ENCODE measurements around the gene TAS2R46. TPM values are rescaled to one million over a fixed set of nuclear protein-coding genes. Genes with fewer than 3 reads are reported as not detected.

Gene TAS2R46
- total and polyA plus RNA-seq, 2 experiments from 2014 or later = 0.45 to 5.0 TPM

DNA sequence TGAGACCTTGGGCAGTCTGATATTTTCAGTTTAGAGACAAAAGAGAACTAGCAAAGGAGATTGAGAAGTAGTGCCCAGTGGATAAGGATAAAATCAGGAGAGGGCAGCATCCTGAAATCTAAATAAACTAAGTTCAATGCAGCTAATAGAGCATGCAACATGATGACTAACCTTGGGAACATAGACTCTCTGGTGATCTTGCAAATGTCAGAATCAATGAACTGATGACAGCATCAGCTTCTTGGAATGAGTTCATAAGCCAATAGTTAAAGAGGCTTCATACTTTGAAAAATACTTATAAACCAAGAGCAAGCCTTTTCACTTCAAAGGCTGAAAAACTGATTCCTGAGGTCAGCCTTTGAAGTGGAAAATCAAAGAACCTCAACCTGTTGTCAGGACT, 47.9 kb downstream of the TAS2R46 start (continued):
- no peak for TF ChIP-seq POLR2AphosphoS5 (IDR thresholded peaks at IDR 0.05; ENCODE audit: low read depth)
- no peak for TF ChIP-seq EZH2phosphoT487 (IDR thresholded peaks at IDR 0.05; ENCODE audit: unreplicated experiment)
- TF ChIP-seq, protein P1, sequence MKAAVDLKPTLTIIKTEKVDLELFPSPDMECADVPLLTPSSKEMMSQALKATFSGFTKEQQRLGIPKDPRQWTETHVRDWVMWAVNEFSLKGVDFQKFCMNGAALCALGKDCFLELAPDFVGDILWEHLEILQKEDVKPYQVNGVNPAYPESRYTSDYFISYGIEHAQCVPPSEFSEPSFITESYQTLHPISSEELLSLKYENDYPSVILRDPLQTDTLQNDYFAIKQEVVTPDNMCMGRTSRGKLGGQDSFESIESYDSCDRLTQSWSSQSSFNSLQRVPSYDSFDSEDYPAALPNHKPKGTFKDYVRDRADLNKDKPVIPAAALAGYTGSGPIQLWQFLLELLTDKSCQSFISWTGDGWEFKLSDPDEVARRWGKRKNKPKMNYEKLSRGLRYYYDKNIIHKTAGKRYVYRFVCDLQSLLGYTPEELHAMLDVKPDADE (IDR thresholded peaks at IDR 0.05) = no peak
- no peak for TF ChIP-seq STAT1 (IDR thresholded peaks at IDR 0.05; ENCODE audit: unreplicated experiment)
- no peak for TF ChIP-seq JUNB (IDR thresholded peaks at IDR 0.05; ENCODE audit: unreplicated experiment)
- no peak for TF ChIP-seq EZH2 (IDR thresholded peaks at IDR 0.05; ENCODE audit: low read depth, unreplicated experiment)
- no peak for TF ChIP-seq CREB1 (CRISPR knock-in tag; IDR thresholded peaks at IDR 0.05; ENCODE audit: low read depth)
- TF ChIP-seq, protein P2, sequence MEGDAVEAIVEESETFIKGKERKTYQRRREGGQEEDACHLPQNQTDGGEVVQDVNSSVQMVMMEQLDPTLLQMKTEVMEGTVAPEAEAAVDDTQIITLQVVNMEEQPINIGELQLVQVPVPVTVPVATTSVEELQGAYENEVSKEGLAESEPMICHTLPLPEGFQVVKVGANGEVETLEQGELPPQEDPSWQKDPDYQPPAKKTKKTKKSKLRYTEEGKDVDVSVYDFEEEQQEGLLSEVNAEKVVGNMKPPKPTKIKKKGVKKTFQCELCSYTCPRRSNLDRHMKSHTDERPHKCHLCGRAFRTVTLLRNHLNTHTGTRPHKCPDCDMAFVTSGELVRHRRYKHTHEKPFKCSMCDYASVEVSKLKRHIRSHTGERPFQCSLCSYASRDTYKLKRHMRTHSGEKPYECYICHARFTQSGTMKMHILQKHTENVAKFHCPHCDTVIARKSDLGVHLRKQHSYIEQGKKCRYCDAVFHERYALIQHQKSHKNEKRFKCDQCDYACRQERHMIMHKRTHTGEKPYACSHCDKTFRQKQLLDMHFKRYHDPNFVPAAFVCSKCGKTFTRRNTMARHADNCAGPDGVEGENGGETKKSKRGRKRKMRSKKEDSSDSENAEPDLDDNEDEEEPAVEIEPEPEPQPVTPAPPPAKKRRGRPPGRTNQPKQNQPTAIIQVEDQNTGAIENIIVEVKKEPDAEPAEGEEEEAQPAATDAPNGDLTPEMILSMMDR (conservative IDR thresholded peaks at IDR 0.05; ENCODE audit: low read depth in 2 of 2) = no peak
- no peak for TF ChIP-seq NANOG (IDR thresholded peaks at IDR 0.05; ENCODE audit: borderline replicate concordance)

Small RNAs within 50 kb of the gene (small RNA-seq; reads per million reads assigned to genes)
- not detected for gene AC018630.1 (ENCODE audit: low replicate concordance)

Other genes with a start within 250 kb of the TAS2R46 start
- 1.1 and 3.6 TPM in 2 replicates for gene TAS2R10, start 235.9 kb downstream of the TAS2R46 start, total RNA-seq (2014; rRNA removed; shearing (Covaris generic))
- 0.57 and 0.66 TPM in 2 replicates for gene TAS2R10, start 235.9 kb downstream of the TAS2R46 start, polyA plus RNA-seq (2016; fragmentation: Nextera tagmentation; extraction: Ambion mirVana)
- gene PRR4, start 212.8 kb downstream of the TAS2R46 start, total RNA-seq (2014; rRNA removed; shearing (Covaris generic)) = 2.1 TPM in 2 replicates
- 4.1 and 7.9 TPM in 2 replicates for gene PRR4, start 212.8 kb downstream of the TAS2R46 start, polyA plus RNA-seq (2016; fragmentation: Nextera tagmentation; extraction: Ambion mirVana)
- gene PRH1, start 178.0 kb downstream of the TAS2R46 start, total RNA-seq (2014; rRNA removed; shearing (Covaris generic)) = 8.3 and 19.0 TPM in 2 replicates
- gene PRH1, start 178.0 kb downstream of the TAS2R46 start, polyA plus RNA-seq (2016; fragmentation: Nextera tagmentation; extraction: Ambion mirVana) = 34.2 and 42.9 TPM in 2 replicates
- 3.6 and 6.1 TPM in 2 replicates for gene TAS2R13, start 152.7 kb downstream of the TAS2R46 start, total RNA-seq (2014; rRNA removed; shearing (Covaris generic))
- gene TAS2R13, start 152.7 kb downstream of the TAS2R46 start, polyA plus RNA-seq (2016; fragmentation: Nextera tagmentation; extraction: Ambion mirVana) = not detected in 2 replicates
- gene PRH2, start 133.1 kb downstream of the TAS2R46 start, total RNA-seq (2014; rRNA removed; shearing (Covaris generic)) = 0.69 TPM in 1 of 2 replicates, not detected in the other
- 0.36 TPM in 1 of 2 replicates, not detected in the other for gene PRH2, start 133.1 kb downstream of the TAS2R46 start, polyA plus RNA-seq (2016; fragmentation: Nextera tagmentation; extraction: Ambion mirVana)
- 4.9 and 5.9 TPM in 2 replicates for gene TAS2R14, start 123.0 kb downstream of the TAS2R46 start, total RNA-seq (2014; rRNA removed; shearing (Covaris generic))
- gene TAS2R14, start 123.0 kb downstream of the TAS2R46 start, polyA plus RNA-seq (2016; fragmentation: Nextera tagmentation; extraction: Ambion mirVana) = 1.1 and 2.6 TPM in 2 replicates
- 3.4 and 5.7 TPM in 2 replicates for gene TAS2R50, start 75.4 kb downstream of the TAS2R46 start, total RNA-seq (2014; rRNA removed; shearing (Covaris generic))
- gene TAS2R50, start 75.4 kb downstream of the TAS2R46 start, polyA plus RNA-seq (2016; fragmentation: Nextera tagmentation; extraction: Ambion mirVana) = not detected in 2 replicates
- 3.9 and 6.0 TPM in 2 replicates for gene TAS2R20, start 64.0 kb downstream of the TAS2R46 start, total RNA-seq (2014; rRNA removed; shearing (Covaris generic))
- not detected in 2 replicates for gene TAS2R20, start 64.0 kb downstream of the TAS2R46 start, polyA plus RNA-seq (2016; fragmentation: Nextera tagmentation; extraction: Ambion mirVana)
- 6.0 and 8.6 TPM in 2 replicates for gene TAS2R19, start 39.7 kb downstream of the TAS2R46 start, total RNA-seq (2014; rRNA removed; shearing (Covaris generic))
- gene TAS2R19, start 39.7 kb downstream of the TAS2R46 start, polyA plus RNA-seq (2016; fragmentation: Nextera tagmentation; extraction: Ambion mirVana) = 0.21 TPM in 1 of 2 replicates, not detected in the other
- 6.1 and 12.9 TPM in 2 replicates for gene TAS2R31, start 30.9 kb downstream of the TAS2R46 start, total RNA-seq (2014; rRNA removed; shearing (Covaris generic))
- 0.21 TPM in 1 of 2 replicates, not detected in the other for gene TAS2R31, start 30.9 kb downstream of the TAS2R46 start, polyA plus RNA-seq (2016; fragmentation: Nextera tagmentation; extraction: Ambion mirVana)
- gene TAS2R43, start 30.0 kb upstream of the TAS2R46 start, total RNA-seq (2014; rRNA removed; shearing (Covaris generic)) = 2.6 and 2.7 TPM in 2 replicates
- gene TAS2R43, start 30.0 kb upstream of the TAS2R46 start, polyA plus RNA-seq (2016; fragmentation: Nextera tagmentation; extraction: Ambion mirVana) = not detected in 2 replicates
- 9.7 and 13.7 TPM in 2 replicates for gene TAS2R30, start 72.3 kb upstream of the TAS2R46 start, total RNA-seq (2014; rRNA removed; shearing (Covaris generic))
- 0.39 and 0.80 TPM in 2 replicates for gene TAS2R30, start 72.3 kb upstream of the TAS2R46 start, polyA plus RNA-seq (2016; fragmentation: Nextera tagmentation; extraction: Ambion mirVana)
- gene SMIM10L1, start 108.9 kb upstream of the TAS2R46 start, total RNA-seq (2014; rRNA removed; shearing (Covaris generic)) = 9.0 and 9.3 TPM in 2 replicates
- 22.0 and 22.6 TPM in 2 replicates for gene SMIM10L1, start 108.9 kb upstream of the TAS2R46 start, polyA plus RNA-seq (2016; fragmentation: Nextera tagmentation; extraction: Ambion mirVana)
- 0.38 TPM in 1 of 2 replicates, not detected in the other for gene TAS2R42, start 124.6 kb upstream of the TAS2R46 start, total RNA-seq (2014; rRNA removed; shearing (Covaris generic))
- gene TAS2R42, start 124.6 kb upstream of the TAS2R46 start, polyA plus RNA-seq (2016; fragmentation: Nextera tagmentation; extraction: Ambion mirVana) = not detected in 2 replicates
- not detected in 2 replicates for gene PRB3, start 207.4 kb upstream of the TAS2R46 start, total RNA-seq (2014; rRNA removed; shearing (Covaris generic))
- gene PRB3, start 207.4 kb upstream of the TAS2R46 start, polyA plus RNA-seq (2016; fragmentation: Nextera tagmentation; extraction: Ambion mirVana) = 3.0 TPM in 2 replicates
- not detected in 2 replicates for gene PRB4, start 248.1 kb upstream of the TAS2R46 start, total RNA-seq (2014; rRNA removed; shearing (Covaris generic))
- gene PRB4, start 248.1 kb upstream of the TAS2R46 start, polyA plus RNA-seq (2016; fragmentation: Nextera tagmentation; extraction: Ambion mirVana) = not detected in 2 replicates